HEK293T (cell line): ENCODE results near the gene SLC25A44.
A peak's percentile ranks its signal among the peaks of the same experiment; 100 is the strongest.

Experiments used
- CTCF ChIA-PET: fragments of 350-600 bp; formaldehyde crosslinking; extraction: SDS; loops from one replicate; lab custom pipeline; 2021; ENCODE audit warnings: antibody characterized with exemption, inconsistent platforms; lab: Yijun Ruan, JAX
- POLR2A ChIA-PET: fragments of 350-600 bp; formaldehyde crosslinking; extraction: SDS; loops from one replicate; lab custom pipeline; 2020; ENCODE audit warnings: antibody characterized with exemption, inconsistent platforms; lab: Yijun Ruan, JAX
- DNase-seq: peaks from one replicate; pipeline ENCODE4 v3.0.0; 2012; ENCODE audit warnings: mixed read lengths; ENCODE audit errors: extremely low spot score
- ARNT ChIP-seq: fragments of 450-650 bp; IDR thresholded peaks from 2 replicates; pipeline ENCODE4 v1.6.1; 2017; ENCODE audit warnings: mild to moderate bottlenecking
- BHLHE40 ChIP-seq: fragments of 450-650 bp; IDR thresholded peaks from 2 replicates; pipeline ENCODE4 v1.6.1; 2016; ENCODE audit warnings: mild to moderate bottlenecking, moderate library complexity, borderline replicate concordance
- CTBP1 ChIP-seq: fragments of 450-650 bp; IDR thresholded peaks from 2 replicates; pipeline ENCODE4 v1.6.1; 2016; ENCODE audit warnings: borderline replicate concordance
- ELF4 ChIP-seq: fragments of 450-650 bp; IDR thresholded peaks from 2 replicates; pipeline ENCODE4 v1.6.1; 2017; ENCODE audit warnings: antibody characterized with exemption
- FOXA1 ChIP-seq: fragments of 450-650 bp; IDR thresholded peaks from 2 replicates; pipeline ENCODE4 v1.6.1; 2016; ENCODE audit warnings: mild to moderate bottlenecking
- FOXK2 ChIP-seq: fragments of 450-650 bp; IDR thresholded peaks from 2 replicates; pipeline ENCODE4 v1.6.1; 2016; ENCODE audit warnings: mild to moderate bottlenecking
- FOXM1 ChIP-seq: fragments of 450-650 bp; IDR thresholded peaks from 2 replicates; pipeline ENCODE4 v1.6.1; 2017; ENCODE audit warnings: mild to moderate bottlenecking, borderline replicate concordance
- HDGF ChIP-seq: fragments of 450-650 bp; IDR thresholded peaks from 2 replicates; pipeline ENCODE4 v1.6.1; 2017; ENCODE audit warnings: antibody characterized with exemption, borderline replicate concordance
- L3MBTL2 ChIP-seq: fragments of 450-650 bp; conservative IDR thresholded peaks from 2 replicates; pipeline ENCODE4 v1.6.1; 2016; ENCODE audit warnings: mild to moderate bottlenecking
- LEF1 ChIP-seq: fragments of 450-650 bp; IDR thresholded peaks from 2 replicates; pipeline ENCODE4 v1.6.1; 2017; ENCODE audit warnings: mild to moderate bottlenecking, borderline replicate concordance
- NFRKB ChIP-seq: fragments of 450-650 bp; IDR thresholded peaks from 2 replicates; pipeline ENCODE4 v1.6.1; 2016; ENCODE audit warnings: mild to moderate bottlenecking, moderate library complexity
- PKNOX1 ChIP-seq: fragments of 450-650 bp; IDR thresholded peaks from 2 replicates; pipeline ENCODE4 v1.6.1; 2016
- SP1 ChIP-seq: fragments of 450-650 bp; IDR thresholded peaks from 2 replicates; pipeline ENCODE4 v1.6.1; 2017
- SUZ12 ChIP-seq: fragments of 450-650 bp; IDR thresholded peaks from 2 replicates; pipeline ENCODE4 v1.6.1; 2016; ENCODE audit warnings: mild to moderate bottlenecking
- TARDBP ChIP-seq: fragments of 450-650 bp; IDR thresholded peaks from 2 replicates; pipeline ENCODE4 v1.6.1; 2016
- ZNF384 ChIP-seq: fragments of 450-650 bp; IDR thresholded peaks from 2 replicates; pipeline ENCODE4 v1.6.1; 2016

Gene SLC25A44, protein sequence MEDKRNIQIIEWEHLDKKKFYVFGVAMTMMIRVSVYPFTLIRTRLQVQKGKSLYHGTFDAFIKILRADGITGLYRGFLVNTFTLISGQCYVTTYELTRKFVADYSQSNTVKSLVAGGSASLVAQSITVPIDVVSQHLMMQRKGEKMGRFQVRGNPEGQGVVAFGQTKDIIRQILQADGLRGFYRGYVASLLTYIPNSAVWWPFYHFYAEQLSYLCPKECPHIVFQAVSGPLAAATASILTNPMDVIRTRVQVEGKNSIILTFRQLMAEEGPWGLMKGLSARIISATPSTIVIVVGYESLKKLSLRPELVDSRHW

DNA sequence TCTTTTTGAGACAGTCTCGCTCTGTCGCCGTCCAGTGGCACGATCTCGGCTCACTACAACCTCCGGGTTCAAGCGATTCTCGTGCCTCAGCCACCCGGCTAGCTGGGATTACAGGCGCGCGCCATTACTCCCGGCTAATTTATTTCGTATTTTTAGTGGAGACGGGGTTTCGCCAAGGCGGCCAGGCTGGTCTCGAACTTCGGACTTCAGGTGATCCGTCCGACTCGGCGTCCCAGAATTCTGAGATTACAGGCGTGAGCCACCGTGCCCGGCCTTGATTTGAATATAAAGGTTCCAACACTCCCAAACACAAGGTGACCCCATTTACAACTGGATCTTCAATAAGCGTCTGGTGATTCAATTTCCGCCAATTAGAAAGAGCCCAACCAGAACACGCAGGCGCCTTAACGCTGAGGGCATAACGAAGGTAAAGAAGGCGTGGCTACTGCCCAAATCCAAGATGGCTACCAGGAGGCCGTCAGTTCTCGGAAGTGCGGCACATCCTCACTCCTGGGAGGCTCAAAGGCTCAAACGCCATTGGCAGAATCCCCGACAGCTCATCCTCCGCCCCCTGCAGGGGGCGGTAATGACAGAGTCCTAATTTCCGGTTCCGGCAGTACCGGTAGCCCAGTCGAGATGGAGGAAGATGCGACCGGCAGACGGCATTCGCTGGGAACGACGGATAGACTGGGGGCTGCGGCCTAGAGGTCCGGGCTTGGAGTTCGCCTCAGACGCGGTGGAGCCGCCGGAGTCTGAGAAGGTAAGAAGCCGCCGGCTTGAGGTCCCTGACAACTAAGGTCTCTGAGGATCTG, at the start of gene SLC25A44:
Gene SLC25A44, plus strand, starts transcription at position 617 of the 812 bp plus-strand sequence. CDS start 5,744 bp downstream, outside the sequence.
- peak; percentile 98 for DNase-seq
- no peak for TF ChIP-seq NFRKB
- no peak; the same call in 1 of the 2 replicates for TF ChIP-seq SP1
- TF ChIP-seq HDGF: no peak
- no peak for TF ChIP-seq BHLHE40
- no peak for TF ChIP-seq LEF1
- TF ChIP-seq FOXM1: no peak
- no peak for TF ChIP-seq SUZ12
- TF ChIP-seq CTBP1: no peak
- peak; percentile 72 for TF ChIP-seq L3MBTL2
- TF ChIP-seq ELF4: peak; percentile 34
- TF ChIP-seq FOXA1: no peak
- TF ChIP-seq PKNOX1: peak; percentile 90
- TF ChIP-seq TARDBP: no peak
- TF ChIP-seq FOXK2: no peak
- TF ChIP-seq ARNT: no peak
- no peak for TF ChIP-seq ZNF384
- CTCF ChIA-PET: interaction anchor here (0.6 to 0.8 kb wide), 2 partner anchors 32 to 477 kb away, joined by 3 to 5 read pairs; no protein-coding TSS in a partner anchor
- POLR2A ChIA-PET: interaction anchor here (0.7 to 2.4 kb wide), 27 partner anchors 10 to 335 kb away, joined by 3 to 63 read pairs (median 4); partner anchors contain the start of genes PMF1, SEMA4A and SMG5

- TF ChIP-seq HDGF (no peak), ARNT (no peak)
- CTCF ChIA-PET: interaction anchor here (1.2 to 4.3 kb wide), 2 partner anchors 16 to 81 kb away, joined by 5 to 37 read pairs; no protein-coding TSS in a partner anchor
- DNase-seq: no peak
- POLR2A ChIA-PET: interaction anchor here (3.7 kb wide), 1 partner anchor 69 kb away, joined by 22 read pairs; the partner anchor contains the start of gene PMF1
Measured at GRCh38 chr1:156144742-156145141, 49.2 kb upstream of the SLC25A44 start.

DNA sequence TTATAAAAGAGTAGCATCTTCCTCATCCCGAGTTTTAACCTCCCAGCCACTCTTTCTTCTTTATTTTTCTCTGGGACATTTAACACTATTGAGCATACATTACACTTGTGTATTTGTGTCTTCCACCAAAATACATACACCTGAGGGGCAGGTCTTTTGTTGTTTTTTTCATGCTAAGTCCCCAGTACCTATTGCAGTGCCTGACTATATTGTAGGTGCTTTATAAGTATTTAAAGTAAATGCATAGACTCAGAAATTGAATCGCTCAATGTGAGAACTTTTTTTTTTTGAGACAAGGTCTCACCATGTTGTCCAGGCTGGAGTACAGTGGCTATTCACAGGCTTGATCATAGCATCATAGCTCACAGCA, 48.3 kb upstream of the SLC25A44 start:
- ChIA-PET POLR2A (interaction anchor here (1.6 to 5.4 kb wide), 5 partner anchors 15 to 87 kb away, joined by 4 to 22 read pairs (median 11); partner anchors contain the start of genes PMF1 and SLC25A44), CTCF (interaction anchor here (0.6 to 4.3 kb wide), 8 partner anchors 17 to 143 kb away, joined by 3 to 37 read pairs (median 5); partner anchors contain the start of gene PMF1)
- no peak for TF ChIP-seq LEF1
- TF ChIP-seq FOXA1: no peak
- TF ChIP-seq TARDBP: no peak
- no peak for TF ChIP-seq ARNT
- TF ChIP-seq FOXK2: no peak
- no peak for TF ChIP-seq SUZ12
- no peak for TF ChIP-seq BHLHE40
- no peak for TF ChIP-seq HDGF
- TF ChIP-seq NFRKB: no peak
- TF ChIP-seq CTBP1: no peak
- TF ChIP-seq L3MBTL2: no peak
- TF ChIP-seq ELF4: no peak
- DNase-seq: no peak

DNA sequence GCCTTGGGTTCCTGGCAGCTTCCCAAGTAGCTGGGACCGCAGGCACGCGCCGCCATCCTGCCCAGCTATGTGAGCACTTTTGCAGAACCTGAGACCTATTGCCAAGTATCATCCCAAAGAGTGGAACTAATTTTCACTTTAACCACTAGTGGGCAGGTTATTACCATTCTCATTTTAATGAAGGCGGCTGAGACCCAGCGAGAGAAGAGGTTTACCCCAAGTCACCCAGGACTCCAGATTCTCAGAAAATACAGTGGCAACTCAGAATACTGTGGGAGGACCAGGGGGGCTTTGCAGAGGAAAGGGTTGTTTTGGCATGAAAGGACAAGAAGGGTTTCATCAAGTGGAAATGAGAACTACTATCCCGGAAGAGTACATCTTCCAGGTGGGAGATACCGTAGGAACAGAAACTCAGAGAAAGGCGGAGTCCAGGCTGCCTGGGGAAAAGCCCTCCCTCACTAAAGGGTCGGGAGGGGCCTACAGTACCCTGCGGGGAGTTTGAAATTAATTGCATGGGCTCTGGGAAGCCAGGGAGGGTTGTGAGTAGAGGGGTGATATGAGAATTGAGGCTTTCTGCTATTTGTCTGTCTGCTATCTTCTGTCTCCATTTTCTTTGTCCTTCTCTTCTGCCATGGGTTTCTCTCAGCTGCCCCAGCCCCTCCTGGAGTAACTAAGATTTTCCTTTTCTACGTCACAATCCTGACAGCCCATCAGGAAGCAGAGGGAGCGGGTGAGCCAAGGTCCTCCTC, 47.7 kb upstream of the SLC25A44 start:
- POLR2A ChIA-PET: interaction anchor here (1.6 to 5.4 kb wide), 5 partner anchors 15 to 86 kb away, joined by 4 to 22 read pairs (median 11); partner anchors contain the start of genes PMF1 and SLC25A44
- DNase-seq: peak; percentile 81
- no peak for TF ChIP-seq L3MBTL2
- TF ChIP-seq CTBP1: no peak
- TF ChIP-seq FOXA1: no peak
- TF ChIP-seq SP1: no peak
- TF ChIP-seq BHLHE40: no peak
- TF ChIP-seq TARDBP: no peak
- no peak for TF ChIP-seq NFRKB
- TF ChIP-seq ELF4: no peak
- no peak for TF ChIP-seq PKNOX1
- no peak for TF ChIP-seq LEF1
- no peak for TF ChIP-seq SUZ12
- TF ChIP-seq FOXM1: no peak
- no peak for TF ChIP-seq FOXK2
- TF ChIP-seq HDGF: no peak
- TF ChIP-seq ZNF384: no peak
- no peak for TF ChIP-seq ARNT
- CTCF ChIA-PET: interaction anchor here (0.6 to 4.3 kb wide), 7 partner anchors 17 to 79 kb away, joined by 3 to 37 read pairs (median 5); partner anchors contain the start of gene PMF1

DNA sequence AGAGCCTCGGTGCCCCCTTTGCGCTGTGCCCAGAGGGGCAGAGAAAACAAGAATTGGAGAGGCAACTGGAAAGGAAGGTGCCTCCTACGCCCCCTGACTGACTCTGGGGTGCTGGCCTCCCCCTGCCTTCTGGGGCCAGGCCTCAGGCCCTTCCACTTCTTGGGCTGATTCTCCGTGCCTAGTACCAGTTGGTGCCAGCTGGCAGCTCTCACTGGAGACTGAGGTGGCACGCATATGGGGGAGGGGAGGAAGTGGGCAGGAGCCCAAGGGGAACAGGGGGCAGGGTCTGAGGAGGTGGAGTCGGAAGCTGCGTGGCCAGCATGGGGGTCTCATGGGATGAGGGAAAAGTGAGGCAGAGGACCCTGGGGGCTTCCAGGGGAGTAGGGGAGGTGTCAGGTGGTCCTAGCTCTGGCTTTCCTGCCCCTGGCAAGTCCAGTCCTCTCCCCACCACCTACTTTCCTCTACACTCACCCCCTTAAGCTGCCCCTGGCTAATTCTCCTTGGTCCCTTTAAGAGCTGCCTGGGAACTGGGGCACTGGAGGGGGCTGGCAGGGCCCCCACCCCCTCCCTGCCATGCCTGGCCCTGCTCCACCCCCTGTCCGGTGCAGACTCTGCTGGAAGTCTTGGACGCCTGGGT, 47.0 kb upstream of the SLC25A44 start:
- ChIA-PET CTCF (interaction anchor here (1.4 to 4.3 kb wide), 3 partner anchors 50 to 78 kb away, joined by 5 to 37 read pairs (median 6); no protein-coding TSS in a partner anchor), POLR2A (interaction anchor here (1.6 to 5.4 kb wide), 5 partner anchors 14 to 85 kb away, joined by 4 to 22 read pairs (median 11); partner anchors contain the start of genes PMF1 and SLC25A44)
- TF ChIP-seq HDGF (no peak), FOXK2 (no peak), FOXM1 (no peak), ZNF384 (no peak), NFRKB (no peak), LEF1 (no peak), SUZ12 (no peak), ARNT (no peak), ELF4 (no peak), TARDBP (no peak)
- no peak for DNase-seq
